Immature natural killer cell (primary cell): ENCODE results near the gene OR8D1. TPM values are rescaled to one million over a fixed set of nuclear protein-coding genes. Genes with fewer than 3 reads are reported as not detected.
"Not testable (repeated sequence)": the region's sequence is repeated elsewhere in the genome, so short reads cannot be mapped to it uniquely, and the experiment has no call there.

Experiments
- DNase-seq, 3 donors: peaks; one replicate each; pipeline ENCODE4 v3.0.0; 2022; ENCODE audit warnings: mixed read lengths in 1 of 3
- H3K27ac Mint-ChIP-seq, 6 donors: one replicate each; pipeline ENCODE4 v1.8.0; 2020; ENCODE audit warnings: mixed read lengths in 6 of 6, mild to moderate bottlenecking in 5 of 6, inconsistent platforms in 4 of 6, moderate library complexity in 3 of 6
- H3K27me3 Mint-ChIP-seq, 3 donors: one replicate each; pipeline ENCODE4 v1.8.0; 2020 to 2021; ENCODE audit warnings: low read depth in 3 of 3, mild to moderate bottlenecking in 3 of 3, mixed read lengths in 3 of 3, moderate library complexity in 3 of 3, inconsistent platforms in 1 of 3
- H3K36me3 Mint-ChIP-seq, 3 donors: one replicate each; pipeline ENCODE4 v1.8.0; 2020; ENCODE audit warnings: mixed read lengths in 3 of 3, inconsistent platforms in 2 of 3, mild to moderate bottlenecking in 2 of 3
- H3K4me1 Mint-ChIP-seq, 2 donors: one replicate each; pipeline ENCODE4 v1.8.0; 2020; ENCODE audit warnings: inconsistent platforms in 2 of 2, mild to moderate bottlenecking in 2 of 2, mixed read lengths in 2 of 2, moderate library complexity in 1 of 2
- H3K4me3 Mint-ChIP-seq, 5 donors: one replicate each; pipeline ENCODE4 v1.8.0; 2020; ENCODE audit warnings: mild to moderate bottlenecking in 5 of 5, mixed read lengths in 5 of 5, inconsistent platforms in 3 of 5, moderate library complexity in 3 of 5
- H3K9me3 Mint-ChIP-seq, 6 donors: one replicate each; pipeline ENCODE4 v1.8.0; 2020; ENCODE audit warnings: mild to moderate bottlenecking in 6 of 6, mixed read lengths in 6 of 6, inconsistent platforms in 4 of 6, moderate library complexity in 3 of 6
- polyA plus RNA-seq, 3 donors: library from polyadenylated mRNA; unstranded; fragments of 300-500 nt; fragmentation: Illumina TruSeq; gene quantifications; one replicate each; pipeline ENCODE4 v1.2.3, GENCODE V29; 2021

Gene OR8D1
- polyA plus RNA-seq, 3 donors from 2014 or later: not detected

GRCh38 chr11:124270886-124271285, 42.9 kb downstream of the OR8D1 start:
- H3K27me3 Mint-ChIP-seq, H3K9me3 Mint-ChIP-seq, H3K4me1 Mint-ChIP-seq, H3K4me3 Mint-ChIP-seq, H3K27ac Mint-ChIP-seq, H3K36me3 Mint-ChIP-seq, DNase-seq: not testable (repeated sequence)

- not testable (repeated sequence) for H3K27ac Mint-ChIP-seq, H3K4me3 Mint-ChIP-seq, DNase-seq, H3K27me3 Mint-ChIP-seq, H3K4me1 Mint-ChIP-seq, H3K9me3 Mint-ChIP-seq, H3K36me3 Mint-ChIP-seq
These were observed 48.7 kb downstream of the OR8D1 start for GRCh38 chr11:124265041-124265440.

- DNase-seq: no peak
- peaks cover 0 to 2% (median 0%) of the 10 kb centered on the region in 3 donors for H3K27me3 Mint-ChIP-seq
- H3K27ac Mint-ChIP-seq: no peak within 1 kb of the TSS
- H3K36me3 Mint-ChIP-seq: no peaks in the 10 kb centered on the region
- H3K9me3 Mint-ChIP-seq: no peaks in the 10 kb centered on the region
- no peak within 1 kb of the TSS for H3K4me3 Mint-ChIP-seq
- no peaks in the 10 kb centered on the region for H3K4me1 Mint-ChIP-seq
These were observed 57.7 kb downstream of the OR8D1 start, which contains the start of gene OR8G5 for GRCh38 chr11:124256076-124256475. Gene OR8G5 (plus strand): TSS chr11:124256376. CDS start chr11:124264932, 8,556 bp downstream.

Other genes starting within 250 kb of the OR8D1 start
- 10 to 100 TPM; 11.2 to 12.9 (median 12.8) TPM for gene VWA5A, start 198.5 kb downstream of the OR8D1 start, polyA plus RNA-seq
- not detected for gene OR10D3, start 130.6 kb downstream of the OR8D1 start, polyA plus RNA-seq
- not detected for gene OR8G1, start 72.9 kb downstream of the OR8D1 start, polyA plus RNA-seq
- not detected for gene OR8G5, start 57.6 kb downstream of the OR8D1 start, polyA plus RNA-seq
- not detected for gene OR8D2, start 6.2 kb upstream of the OR8D1 start, polyA plus RNA-seq
- gene OR8B2, start 70.5 kb upstream of the OR8D1 start, polyA plus RNA-seq: not detected
- not detected for gene OR8B3, start 85.1 kb upstream of the OR8D1 start, polyA plus RNA-seq
- gene OR8B4, start 110.9 kb upstream of the OR8D1 start, polyA plus RNA-seq: not detected
- gene OR8B8, start 131.7 kb upstream of the OR8D1 start, polyA plus RNA-seq: not detected
- gene OR8B12, start 229.7 kb upstream of the OR8D1 start, polyA plus RNA-seq: not detected